Stimulated activated CD4-positive, alpha-beta T cell treated with anti-CD3 and anti-CD28 coated beads, Interleukin-12 subunit alpha, Interleukin-12 subunit beta, amount 100 ng/mL, for 4 hours (primary cell): ENCODE results near the gene RELT.

ENCODE experiments used
- DNase-seq: peaks from one replicate; pipeline ENCODE4 v3.0.0-alpha.2; 2020

The RELT gene

GRCh38 chr11:73376160-73376802 lies at the start of gene RELT:
TSS of gene RELT (plus strand) at chr11:73376399. CDS start at chr11:73389137, 12,738 bp downstream.
- DNase-seq = peak; percentile 95

- DNase-seq = no peak
Observed at GRCh38 chr11:73326929-73327811, 49.0 kb upstream of the RELT start.

GRCh38 chr11:73327812-73328364 lies 48.3 kb upstream of the RELT start:
- no peak for DNase-seq

GRCh38 chr11:73330569-73331093 lies 45.6 kb upstream of the RELT start:
- no peak for DNase-seq

GRCh38 chr11:73331138-73331916 lies 44.9 kb upstream of the RELT start:
- no peak for DNase-seq

GRCh38 chr11:73333173-73333572 lies 43.0 kb upstream of the RELT start:
- no peak for DNase-seq

GRCh38 chr11:73333640-73334383 lies 42.4 kb upstream of the RELT start:
- no peak for DNase-seq

- no peak for DNase-seq
Observed at GRCh38 chr11:73334384-73335203, 41.6 kb upstream of the RELT start.

- peak; percentile 80 for DNase-seq
Observed at GRCh38 chr11:73335204-73335923, 40.8 kb upstream of the RELT start.

GRCh38 chr11:73337846-73338245 lies 38.4 kb upstream of the RELT start:
- no peak for DNase-seq

GRCh38 chr11:73338279-73338678 lies 37.9 kb upstream of the RELT start:
- no peak for DNase-seq

GRCh38 chr11:73340164-73340563 lies 36.0 kb upstream of the RELT start:
- no peak for DNase-seq

GRCh38 chr11:73342633-73343032 lies 33.6 kb upstream of the RELT start:
- no peak for DNase-seq

GRCh38 chr11:73343076-73343873 lies 32.9 kb upstream of the RELT start:
- no peak for DNase-seq

GRCh38 chr11:73344191-73344607 lies 32.0 kb upstream of the RELT start:
- no peak for DNase-seq

- no peak for DNase-seq
Observed at GRCh38 chr11:73345481-73346160, 30.6 kb upstream of the RELT start.

GRCh38 chr11:73346186-73346935 lies 29.8 kb upstream of the RELT start:
- no peak for DNase-seq

- DNase-seq = no peak
Observed at GRCh38 chr11:73347067-73347466, 29.1 kb upstream of the RELT start.
